Fibroblast of skin of back (primary cell): ENCODE results near the gene WDR26.
"Not testable (repeated sequence)": the region's sequence is repeated elsewhere in the genome, so short reads cannot be mapped to it uniquely, and the experiment has no call there.

Experiments used
- DNase-seq: peaks from one replicate; pipeline ENCODE4 v3.0.0-alpha.2; 2013

WDR26 gene

DNA sequence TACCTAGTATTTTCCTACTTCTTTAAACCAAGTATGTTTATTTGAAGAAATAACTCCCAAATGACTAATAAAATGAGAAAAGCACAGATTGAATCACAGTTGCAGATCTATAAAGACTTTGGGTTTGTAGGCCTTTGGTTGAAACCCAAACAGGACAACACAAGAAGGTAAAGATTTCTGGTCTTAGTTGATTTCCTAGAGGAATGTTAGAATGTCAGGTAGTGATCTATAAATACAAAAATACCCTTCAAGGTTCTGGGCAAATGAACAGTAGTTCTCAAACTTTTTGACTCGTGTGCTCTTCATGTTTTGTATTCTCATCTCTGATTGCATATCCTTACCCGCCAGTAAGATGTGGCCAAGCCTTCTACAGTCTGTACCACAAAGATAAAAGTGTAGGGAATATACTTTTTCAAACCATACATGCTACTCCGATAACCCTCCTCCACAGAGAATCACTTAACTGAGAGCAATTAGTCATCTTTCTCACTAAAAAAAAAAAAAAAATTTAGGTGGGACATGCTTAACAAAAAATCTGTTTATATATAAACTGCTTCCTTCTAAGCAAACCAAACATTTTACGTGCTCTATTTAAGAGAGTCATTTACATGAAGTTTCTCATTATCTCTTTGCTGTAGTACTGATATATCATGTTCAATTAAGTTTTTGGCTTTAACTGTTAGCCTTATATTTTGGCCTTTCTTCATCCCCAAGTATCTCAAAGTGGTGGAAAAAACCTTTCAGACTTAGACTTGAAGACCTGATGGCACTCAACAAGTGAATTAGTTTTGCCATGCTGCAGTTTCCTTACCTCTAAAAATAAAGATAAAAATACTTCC is 42.0 kb downstream of the WDR26 start:
- DNase-seq = no peak

DNA sequence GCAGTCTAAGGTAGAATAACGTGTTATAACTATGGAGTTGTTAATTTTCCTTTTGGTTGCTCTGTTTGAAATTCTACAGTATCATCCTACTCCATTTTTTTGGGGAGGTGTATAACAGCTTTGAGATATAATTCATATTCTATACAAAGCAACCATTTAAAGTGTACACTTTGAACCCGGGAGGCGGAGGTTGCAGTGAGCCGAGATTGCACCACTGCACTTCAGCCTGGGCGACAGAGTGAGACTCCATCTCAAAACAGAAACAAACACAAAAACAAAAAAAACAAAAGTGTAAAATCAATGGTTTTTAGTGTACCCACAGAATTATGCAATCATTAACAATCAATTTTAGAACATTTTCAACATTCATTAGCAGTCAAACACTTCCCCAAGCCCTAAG is 44.1 kb downstream of the WDR26 start:
- DNase-seq = no peak

DNA sequence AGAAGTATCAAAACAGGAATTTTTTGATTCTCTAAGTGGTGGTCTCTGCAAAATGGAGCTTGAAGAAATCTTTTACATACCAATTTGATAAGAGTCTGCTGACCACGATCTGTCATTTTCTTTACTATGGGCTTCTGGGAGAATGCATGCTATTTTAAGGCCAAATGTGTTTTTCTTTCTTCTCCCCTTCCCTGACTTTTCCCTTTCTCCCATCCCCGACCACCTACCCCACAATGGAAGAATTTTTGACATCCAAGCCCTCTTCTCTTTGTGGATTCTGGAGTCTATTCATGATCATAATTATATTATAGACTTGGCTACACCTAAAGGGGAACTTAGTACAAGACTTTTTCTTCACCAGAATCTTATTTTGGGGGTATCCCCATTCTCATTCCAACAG is 46.7 kb downstream of the WDR26 start:
- peak; percentile 12 for DNase-seq

DNA sequence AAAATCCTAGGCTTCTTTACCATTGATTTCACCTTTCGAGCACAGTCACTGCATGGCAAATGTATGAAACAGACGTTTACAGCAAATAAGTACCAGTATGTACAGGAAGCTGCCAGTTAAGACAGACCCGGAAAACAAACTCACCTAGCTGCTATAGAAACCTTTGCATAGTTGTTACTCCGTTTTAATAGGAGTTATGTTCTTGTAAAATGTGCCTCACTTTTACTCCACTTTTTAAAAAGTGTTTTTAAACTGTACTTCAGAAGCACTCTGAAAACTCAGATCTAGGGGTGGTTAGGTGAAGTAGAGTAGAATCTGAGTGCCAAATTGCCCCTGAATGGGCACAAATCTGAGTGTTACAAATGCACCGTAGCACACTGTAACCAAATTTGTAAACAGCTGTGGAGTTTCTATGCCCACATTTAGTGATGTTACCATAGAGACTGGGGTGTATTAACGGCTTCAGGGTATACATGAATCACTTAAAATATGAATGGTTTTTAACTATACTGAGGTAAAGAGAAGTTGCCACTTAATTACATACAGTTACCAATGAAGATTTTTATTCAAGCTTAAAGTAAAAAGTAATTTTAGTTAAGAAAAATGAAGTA is 47.2 kb downstream of the WDR26 start:
- no peak for DNase-seq

DNA sequence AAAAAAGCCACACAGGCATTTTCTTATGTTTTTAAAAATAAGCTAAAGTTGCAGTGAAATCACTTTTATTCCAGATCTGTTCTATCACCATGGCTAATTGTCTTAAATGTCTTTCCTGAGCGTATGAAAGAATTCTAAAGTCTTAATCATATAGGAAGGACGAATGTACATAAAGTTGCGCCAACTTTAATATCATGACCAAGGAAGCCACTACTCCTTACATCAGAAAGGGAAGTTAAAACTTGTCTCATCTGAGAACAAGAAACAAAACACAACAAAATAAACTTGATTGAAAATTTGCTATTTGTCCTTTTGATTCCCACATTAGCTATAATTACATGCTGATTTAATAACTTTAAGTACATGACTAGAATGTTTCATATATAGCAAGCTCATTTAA is 51.4 kb downstream of the WDR26 start:
- no peak for DNase-seq

DNA sequence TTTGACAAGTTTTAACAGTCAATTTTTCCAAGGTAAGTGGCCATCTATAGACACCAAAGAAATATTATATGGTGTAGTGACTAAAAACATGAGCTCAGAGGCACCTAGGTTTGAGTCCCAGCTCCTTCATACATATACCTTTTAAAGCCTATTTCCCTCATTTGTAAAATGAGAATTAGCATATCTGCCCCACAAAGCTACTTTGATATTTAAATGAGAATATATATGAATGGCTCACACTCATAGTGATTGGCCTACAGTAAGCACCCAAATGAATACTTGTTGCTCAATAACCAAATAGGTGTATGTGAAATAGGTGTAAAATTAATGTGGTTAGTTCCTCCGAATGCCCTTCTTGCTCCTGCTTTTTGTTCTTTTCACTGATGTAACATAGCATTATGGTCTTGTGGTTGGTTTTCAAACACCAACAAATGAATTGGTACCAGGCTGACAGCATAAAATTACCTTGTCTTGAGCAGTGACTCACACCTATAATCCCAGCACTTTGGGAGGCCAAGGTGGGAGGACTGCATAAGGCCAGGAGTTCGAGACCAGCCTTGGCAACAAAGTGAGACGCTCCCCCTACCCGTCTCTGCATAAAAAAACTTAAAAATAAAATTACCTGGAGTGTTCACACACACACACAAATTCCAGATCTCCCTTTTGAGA is 52.6 kb downstream of the WDR26 start:
- no peak for DNase-seq

DNA sequence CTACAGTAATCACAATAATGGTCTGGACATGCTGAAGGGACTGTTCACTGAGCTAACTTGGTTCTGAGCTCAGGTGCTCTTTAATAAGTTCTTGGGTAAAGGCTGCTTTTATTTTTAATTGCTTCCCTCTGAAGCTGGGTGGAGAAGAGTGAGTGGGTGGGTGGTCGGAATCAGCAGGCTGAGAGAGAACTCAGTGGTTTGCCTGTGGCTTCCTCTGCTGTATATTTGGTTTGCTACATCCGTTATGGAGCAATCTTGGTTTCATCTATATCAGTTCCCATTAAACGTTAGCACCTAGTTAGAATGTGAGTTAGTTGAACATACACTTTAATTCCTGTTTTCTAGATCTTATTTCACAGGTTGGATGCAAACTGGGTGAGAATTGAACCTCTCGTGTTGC is 54.6 kb downstream of the WDR26 start:
- DNase-seq = no peak

DNA sequence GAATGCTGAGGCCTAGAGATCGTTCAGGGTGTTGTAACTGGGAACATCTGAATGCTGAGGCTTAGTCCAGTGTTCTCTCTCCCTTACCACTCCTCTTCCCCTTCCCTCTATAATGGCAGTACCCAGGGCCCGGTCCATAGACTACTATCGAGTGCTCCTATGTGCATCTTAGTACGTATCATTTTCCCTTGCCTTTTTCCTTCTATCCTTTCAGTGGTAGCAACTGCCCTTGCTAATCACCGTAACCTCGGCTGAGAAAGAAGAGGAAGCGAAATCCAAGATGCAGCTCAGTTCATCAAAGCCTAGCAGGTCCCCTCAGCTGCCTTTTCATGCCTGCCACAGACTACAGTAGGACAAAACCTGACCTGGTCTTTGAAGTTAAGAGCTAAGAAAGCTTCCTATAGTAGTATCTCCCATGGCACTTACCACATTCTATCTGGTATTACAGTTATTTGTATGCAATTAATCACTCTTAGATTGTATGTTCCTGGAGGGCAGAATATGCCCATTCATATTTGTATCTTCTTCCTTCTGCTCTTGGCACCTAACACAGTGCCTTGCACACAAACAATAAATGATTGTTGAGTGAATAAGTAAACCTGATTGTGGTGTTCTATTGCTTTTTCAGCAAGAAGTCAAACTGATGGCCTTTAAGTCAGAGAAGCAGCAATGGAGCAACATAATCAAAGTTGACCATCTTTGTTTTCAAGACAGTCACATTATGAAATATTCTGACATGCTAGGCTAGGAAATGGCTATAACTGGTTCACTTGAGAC is 55.6 kb downstream of the WDR26 start:
- DNase-seq = no peak

DNA sequence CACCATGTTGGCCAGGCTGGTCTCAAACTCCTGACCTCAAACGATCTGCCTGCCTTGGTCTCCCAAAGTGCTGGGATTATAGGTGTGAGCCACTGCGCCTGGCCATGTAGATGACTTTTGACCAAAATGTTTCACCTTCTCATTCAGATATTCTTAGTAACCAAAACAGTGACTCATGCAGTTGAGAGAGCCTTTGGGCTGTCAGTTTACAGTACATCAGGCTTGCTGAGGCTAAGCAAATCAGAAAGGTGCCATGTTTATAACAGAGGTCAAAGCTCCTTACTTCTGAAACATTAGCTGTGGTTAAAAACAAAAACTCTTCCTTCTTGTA is 57.0 kb downstream of the WDR26 start:
- DNase-seq = peak; percentile 42

DNA sequence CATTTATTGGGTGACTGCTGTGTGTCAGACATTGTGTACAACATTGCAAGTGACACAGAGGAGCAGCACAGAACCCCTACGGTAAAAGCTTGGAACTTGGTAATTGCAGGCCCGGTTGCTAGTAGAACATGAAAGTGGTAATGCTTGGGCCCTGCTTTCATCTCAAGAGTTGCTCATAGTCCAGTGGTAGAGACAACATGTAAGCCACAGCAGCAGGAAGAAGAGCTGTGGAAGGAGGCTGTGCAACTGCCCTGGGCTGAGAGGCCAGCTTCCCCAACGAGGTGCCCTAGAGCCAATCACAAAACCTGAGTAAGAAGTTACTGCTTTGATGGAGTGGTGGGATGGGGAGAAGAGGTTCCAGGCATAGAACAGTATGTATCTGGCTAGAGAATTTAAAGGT is 59.5 kb downstream of the WDR26 start:
- DNase-seq = no peak

DNA sequence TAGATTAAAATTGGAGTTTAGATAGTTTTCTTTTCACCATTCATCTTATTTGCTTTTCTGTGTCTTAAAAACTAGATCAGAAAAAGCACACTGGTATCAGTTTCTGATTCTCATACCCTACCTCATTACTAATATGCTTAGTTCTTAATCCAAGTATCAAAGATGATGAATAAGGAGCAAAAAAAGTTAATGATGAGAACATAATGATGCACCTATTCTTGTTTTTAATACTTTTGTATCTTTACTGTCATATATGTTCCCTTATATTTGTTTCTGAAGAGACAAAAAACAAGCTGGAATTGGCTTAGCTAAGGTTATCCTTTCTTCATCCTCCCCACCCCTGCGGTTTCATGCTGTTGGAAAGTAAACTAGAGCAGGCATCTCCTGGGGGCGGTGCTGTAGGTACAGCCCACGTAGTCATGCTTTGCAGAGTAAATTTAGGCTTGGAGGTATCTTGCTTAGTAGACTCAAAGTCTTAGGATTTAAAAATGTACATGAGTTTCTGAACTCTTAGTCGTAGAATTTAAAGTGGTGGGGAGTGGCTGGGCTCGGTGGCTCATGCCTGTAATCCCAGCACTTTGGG is 61.5 kb downstream of the WDR26 start:
- no peak for DNase-seq

DNA sequence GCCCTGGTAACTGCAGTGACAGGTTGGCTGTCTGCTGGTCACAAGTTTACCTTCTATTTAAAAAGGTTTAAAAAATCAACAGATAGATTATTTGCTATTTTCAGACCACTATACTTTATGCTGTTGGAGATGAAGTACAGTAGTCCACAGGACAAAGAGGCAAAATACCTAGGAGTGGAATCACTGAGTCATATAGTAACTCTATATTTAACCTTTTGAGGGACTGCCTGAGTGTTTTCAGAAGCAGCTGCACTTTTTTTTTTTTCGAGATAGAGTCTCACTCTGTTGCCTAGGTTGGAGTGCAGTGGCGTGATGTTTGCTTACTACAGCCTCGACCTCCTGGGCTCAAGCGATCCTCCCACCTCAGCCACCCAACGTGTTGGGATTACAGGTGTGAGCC is 66.2 kb downstream of the WDR26 start:
- DNase-seq = no peak

DNA sequence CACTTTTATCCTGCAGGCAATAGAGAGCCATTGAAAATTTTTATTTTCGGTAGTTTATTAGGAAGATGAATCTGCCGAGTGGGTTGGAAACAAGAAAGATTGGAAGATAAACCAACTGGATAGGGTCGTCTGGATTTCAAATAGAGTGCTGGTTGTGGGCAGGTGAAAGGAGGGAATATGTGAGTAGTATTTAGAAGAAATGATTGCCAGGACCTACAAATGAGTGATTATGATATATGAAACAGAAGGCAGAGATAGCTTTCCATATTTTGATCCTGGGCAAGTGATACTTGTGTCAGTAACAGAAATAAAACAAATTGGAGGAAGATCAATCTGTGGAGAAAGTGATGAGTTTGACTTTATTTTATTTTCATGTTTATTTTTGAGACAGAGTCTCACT is 75.4 kb downstream of the WDR26 start:
- no peak for DNase-seq

DNA sequence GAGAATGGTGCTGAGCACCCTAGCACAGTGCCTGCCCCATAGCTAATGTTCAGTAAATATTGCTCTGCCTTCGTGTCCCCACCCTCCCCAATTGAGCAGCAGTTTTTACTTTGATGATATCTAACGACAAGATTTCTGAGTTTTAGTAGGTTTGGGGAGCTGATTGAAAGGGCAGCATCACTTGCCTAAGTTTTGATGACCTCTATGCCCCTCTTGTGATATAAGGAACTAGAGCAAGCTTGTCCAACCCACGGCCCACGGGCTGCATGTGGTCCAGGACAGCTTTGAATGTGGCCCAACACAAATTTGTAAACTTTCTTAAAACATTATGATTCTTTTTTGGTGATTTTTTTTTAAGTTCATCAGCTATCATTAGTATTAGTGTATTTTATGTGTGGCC is 76.4 kb downstream of the WDR26 start:
- no peak for DNase-seq

DNA sequence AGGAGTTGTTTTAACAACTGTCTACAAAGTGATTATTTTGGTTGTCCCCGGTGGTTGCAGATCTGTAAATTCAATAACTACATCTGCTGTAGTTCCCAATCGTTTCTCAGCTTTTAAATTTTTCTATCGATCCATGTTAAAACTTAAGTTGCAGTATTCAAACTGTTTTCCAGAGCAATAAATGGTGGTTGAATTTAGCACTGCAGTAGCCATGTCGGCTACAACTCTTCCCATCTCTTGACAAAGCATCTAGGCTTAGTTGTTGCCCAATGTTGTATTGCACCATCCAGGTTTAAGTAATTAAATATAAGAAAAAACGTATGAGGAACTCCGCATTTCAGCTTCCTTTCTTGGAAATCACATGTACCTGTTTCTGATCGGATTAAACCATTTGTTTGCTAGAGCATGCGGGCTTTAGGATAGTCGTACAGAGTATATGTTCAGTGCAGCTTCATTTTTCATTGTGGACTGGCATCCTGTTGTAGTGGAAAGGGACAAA is 76.9 kb downstream of the WDR26 start:
- no peak for DNase-seq

DNA sequence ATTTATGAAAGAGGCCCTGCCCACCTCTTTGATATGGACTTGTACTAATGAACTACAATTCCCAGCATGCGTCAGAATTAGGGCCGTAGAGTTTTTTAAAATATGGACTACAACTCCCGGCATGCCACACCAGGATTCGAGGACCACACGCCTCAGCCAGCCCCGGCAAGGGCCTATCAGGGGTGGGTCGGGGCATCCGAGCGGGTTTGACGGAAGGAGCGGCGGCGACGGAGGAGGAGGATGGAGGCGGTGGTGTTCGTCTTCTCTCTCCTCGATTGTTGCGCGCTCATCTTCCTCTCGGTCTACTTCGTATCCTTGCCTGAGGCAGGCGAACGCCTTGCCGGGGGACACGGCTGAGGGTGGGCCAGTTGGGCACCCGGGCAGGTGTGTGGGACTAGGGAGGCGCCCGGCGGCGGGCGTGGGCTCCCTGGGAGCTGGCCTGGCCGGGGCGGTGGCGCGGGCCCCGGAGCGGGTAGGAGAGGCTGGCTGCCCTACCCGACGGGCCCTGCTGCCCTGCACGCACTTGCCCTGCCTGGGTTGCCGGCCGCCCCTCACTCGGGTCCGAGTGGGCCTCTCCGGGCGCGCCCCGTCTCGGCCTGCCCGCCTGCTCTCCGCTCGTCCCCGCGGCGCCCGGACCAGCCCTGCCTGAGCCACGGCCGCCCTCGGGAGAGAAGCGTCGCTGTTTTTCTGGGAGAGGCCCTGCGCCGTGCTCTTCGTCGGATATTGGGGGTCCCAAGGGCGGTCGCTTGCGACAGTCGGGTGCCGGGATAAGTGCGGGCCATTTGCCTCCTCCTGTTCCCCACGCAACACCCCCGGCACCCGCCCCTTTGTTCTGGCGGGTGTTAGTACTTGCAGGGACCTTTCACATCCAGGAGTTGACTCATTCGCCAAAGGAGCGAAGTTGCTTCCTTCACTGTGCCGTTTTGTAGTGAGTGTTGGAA is 77.6 kb downstream of the WDR26 start, which contains the start of gene CNIH4:
Gene CNIH4 (plus strand): TSS at position 195 of the 941 bp plus-strand sequence. CDS start 46 bp downstream, at position 241.
- peak; percentile 97 for DNase-seq

DNA sequence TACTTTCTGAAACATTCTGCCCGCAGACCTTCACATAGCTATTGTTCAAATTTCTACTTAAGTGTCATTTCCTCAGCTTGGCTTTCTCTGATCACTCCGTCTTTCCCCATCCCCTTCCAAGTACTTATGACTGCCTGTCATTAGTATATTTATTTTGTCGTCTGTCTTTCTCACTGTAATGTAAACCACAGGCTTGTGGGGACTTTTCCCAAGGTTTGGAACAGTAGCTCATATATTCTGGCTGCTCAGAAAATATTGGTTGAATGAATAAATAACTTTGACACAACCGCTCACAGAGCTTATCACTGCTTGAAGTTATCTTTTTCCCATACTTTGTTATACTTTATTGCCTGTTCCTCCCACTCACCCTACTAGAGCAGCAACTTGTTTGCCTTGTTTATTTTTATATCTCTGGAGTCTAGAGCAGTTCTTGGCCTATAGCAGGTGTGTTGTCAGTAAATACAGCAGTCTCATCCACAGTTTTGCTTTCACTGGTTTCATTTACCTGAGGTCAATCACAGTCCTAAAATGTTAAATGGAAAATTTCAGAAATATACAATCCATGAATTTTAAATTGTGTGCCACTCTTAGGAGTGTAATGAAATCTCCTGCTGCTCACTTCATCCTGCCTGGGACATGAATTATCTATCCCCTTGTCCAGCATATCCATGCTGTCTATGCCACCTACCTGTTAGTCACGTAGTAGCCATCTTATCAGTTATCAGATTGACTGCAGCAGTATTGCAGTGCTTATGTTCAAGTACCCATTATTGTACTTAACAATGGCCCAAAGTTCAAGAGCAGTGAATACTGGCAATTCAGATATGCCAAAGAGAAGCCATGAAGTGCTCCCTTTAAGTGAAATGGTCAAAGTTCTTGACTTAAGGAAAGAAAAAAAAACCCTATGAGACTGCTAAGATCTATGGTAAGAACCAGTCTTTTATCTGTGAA is 80.3 kb downstream of the WDR26 start:
- no peak for DNase-seq

DNA sequence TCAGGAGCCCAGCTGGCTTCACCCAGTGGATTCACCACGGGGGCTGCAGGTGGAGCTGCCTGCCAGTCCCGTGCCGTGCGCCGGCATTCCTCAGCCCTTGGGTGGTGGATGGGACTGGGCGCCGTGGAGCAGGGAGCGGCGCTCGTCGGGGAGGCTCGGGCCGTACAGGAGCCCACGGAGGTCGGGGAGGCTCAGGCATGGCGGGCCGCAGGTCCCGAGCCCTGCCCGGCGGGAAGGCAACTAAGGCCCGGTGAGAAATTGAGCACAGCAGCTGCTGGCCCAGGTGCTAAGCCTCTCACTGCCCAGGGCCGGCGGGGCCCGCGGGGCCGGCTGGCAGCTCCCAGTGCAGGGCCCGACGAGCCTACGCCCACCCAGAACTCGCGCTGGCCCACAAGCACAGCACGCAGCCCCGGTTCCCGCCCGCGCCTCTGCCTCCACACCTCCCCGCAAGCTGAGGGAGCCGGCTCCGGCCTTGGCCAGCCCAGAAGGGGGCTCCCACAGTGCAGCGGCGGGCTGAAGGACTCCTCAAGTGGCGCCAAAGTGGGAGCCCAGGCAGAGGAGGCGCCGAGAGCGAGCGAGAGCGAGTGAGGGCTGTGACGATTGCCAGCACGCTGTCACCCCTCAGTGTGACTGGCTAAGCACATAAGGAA is 82.0 kb downstream of the WDR26 start:
- not testable (repeated sequence) for DNase-seq

DNA sequence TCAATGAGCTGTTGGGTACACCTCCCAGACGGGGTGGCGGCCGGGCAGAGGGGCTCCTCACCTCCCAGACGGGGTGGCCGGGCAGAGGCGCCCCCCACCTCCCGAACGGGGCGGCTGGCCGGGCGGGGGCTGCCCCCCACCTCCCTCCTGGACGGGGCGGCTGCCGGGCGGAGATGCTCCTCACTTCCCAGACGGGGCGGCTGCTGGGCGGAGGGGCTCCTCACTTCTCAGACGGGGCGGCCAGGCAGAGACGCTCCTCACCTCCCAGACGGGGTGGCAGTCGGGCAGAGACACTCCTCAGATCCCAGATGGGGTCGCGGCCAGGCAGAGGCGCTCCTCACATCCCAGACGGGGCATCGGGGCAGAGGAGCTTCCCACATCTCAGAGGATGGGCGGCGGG is 84.9 kb downstream of the WDR26 start:
- DNase-seq = not testable (repeated sequence)

DNA sequence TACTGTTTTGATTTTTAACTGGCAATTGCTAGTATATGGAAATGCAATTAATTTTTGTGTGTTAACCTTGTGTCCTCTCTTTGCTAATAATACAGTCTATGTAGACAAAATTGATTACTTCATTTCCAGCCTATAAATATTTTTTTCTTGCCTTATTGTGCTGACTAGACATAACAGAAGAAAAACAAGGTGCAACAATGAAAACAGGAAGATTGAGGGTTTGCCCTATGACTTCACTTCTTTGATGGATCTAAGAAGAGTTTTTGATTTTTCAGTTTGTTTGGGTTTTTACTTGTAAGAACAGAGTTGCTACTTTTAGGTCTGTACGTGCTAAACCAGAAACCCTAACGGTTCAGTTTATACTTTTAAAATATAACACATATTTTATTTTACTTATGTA is 86.5 kb downstream of the WDR26 start:
- DNase-seq = no peak
